ENCODE data around the gene EEA1. TPM values are rescaled to one million over a fixed set of nuclear protein-coding genes. Genes with fewer than 3 reads are reported as not detected.

The EEA1 gene
- total RNA-seq, 1 donor from 2014 or later = 41.8 TPM

- no peak for TF ChIP-seq CTCF (IDR thresholded peaks at IDR 0.05)
- Mint-ChIP-seq H3K4me3 (ENCODE audit: unreplicated experiment) (no peak overlapping the region), H3K4me1 (ENCODE audit: low read depth) (peaks cover 16% of the 10 kb centered on the region), H3K27me3 (ENCODE audit: low read depth) (no peaks in the 10 kb centered on the region), H3K27ac (ENCODE audit: unreplicated experiment) (no peak overlapping the region), H3K36me3 (ENCODE audit: low read depth) (peaks cover 1% of the 10 kb centered on the region), H3K9me3 (ENCODE audit: low read depth) (peaks cover 2% of the 10 kb centered on the region)
- DNase-seq (ENCODE audit: low spot score) = no peak
Measured at GRCh38 chr12:92908108-92908507, 21.0 kb downstream of the EEA1 start.

- DNase-seq (ENCODE audit: low spot score) = no peak
- H3K27ac Mint-ChIP-seq (ENCODE audit: unreplicated experiment) = no peak overlapping the region
- H3K36me3 Mint-ChIP-seq (ENCODE audit: low read depth) = no peaks in the 10 kb centered on the region
- peaks cover 9% of the 10 kb centered on the region for H3K4me1 Mint-ChIP-seq (ENCODE audit: low read depth)
- no peak overlapping the region for H3K4me3 Mint-ChIP-seq (ENCODE audit: unreplicated experiment)
- no peaks in the 10 kb centered on the region for H3K27me3 Mint-ChIP-seq (ENCODE audit: low read depth)
- no peak for TF ChIP-seq CTCF (IDR thresholded peaks at IDR 0.05)
- peaks cover 2% of the 10 kb centered on the region for H3K9me3 Mint-ChIP-seq (ENCODE audit: low read depth)
Measured at GRCh38 chr12:92905811-92906554, 23.1 kb downstream of the EEA1 start.

- no peak overlapping the region for H3K27ac Mint-ChIP-seq (ENCODE audit: unreplicated experiment)
- no peak for TF ChIP-seq CTCF (IDR thresholded peaks at IDR 0.05)
- peaks cover 2% of the 10 kb centered on the region for H3K9me3 Mint-ChIP-seq (ENCODE audit: low read depth)
- DNase-seq (ENCODE audit: low spot score) = no peak
- peaks cover 9% of the 10 kb centered on the region for H3K4me1 Mint-ChIP-seq (ENCODE audit: low read depth)
- no peaks in the 10 kb centered on the region for H3K36me3 Mint-ChIP-seq (ENCODE audit: low read depth)
- H3K4me3 Mint-ChIP-seq (ENCODE audit: unreplicated experiment) = no peak overlapping the region
- H3K27me3 Mint-ChIP-seq (ENCODE audit: low read depth) = no peaks in the 10 kb centered on the region
Measured at GRCh38 chr12:92905258-92905810, 23.8 kb downstream of the EEA1 start.

- no peak for TF ChIP-seq CTCF (IDR thresholded peaks at IDR 0.05)
- DNase-seq (ENCODE audit: low spot score) = no peak
- Mint-ChIP-seq H3K4me1 (ENCODE audit: low read depth) (peaks cover 31% of the 10 kb centered on the region), H3K27me3 (ENCODE audit: low read depth) (no peaks in the 10 kb centered on the region), H3K9me3 (ENCODE audit: low read depth) (no peaks in the 10 kb centered on the region), H3K36me3 (ENCODE audit: low read depth) (peaks cover 1% of the 10 kb centered on the region), H3K4me3 (ENCODE audit: unreplicated experiment) (no peak overlapping the region), H3K27ac (ENCODE audit: unreplicated experiment) (peak overlapping the region; percentile 49)
Measured at GRCh38 chr12:92900941-92901340, 28.2 kb downstream of the EEA1 start.

- no peaks in the 10 kb centered on the region for H3K27me3 Mint-ChIP-seq (ENCODE audit: low read depth)
- H3K4me1 Mint-ChIP-seq (ENCODE audit: low read depth) = peaks cover 28% of the 10 kb centered on the region
- DNase-seq (ENCODE audit: low spot score) = no peak
- no peak for TF ChIP-seq CTCF (IDR thresholded peaks at IDR 0.05)
- no peak overlapping the region for H3K4me3 Mint-ChIP-seq (ENCODE audit: unreplicated experiment)
- no peaks in the 10 kb centered on the region for H3K9me3 Mint-ChIP-seq (ENCODE audit: low read depth)
- peak overlapping the region; percentile 96 for H3K27ac Mint-ChIP-seq (ENCODE audit: unreplicated experiment)
- peaks cover 4% of the 10 kb centered on the region for H3K36me3 Mint-ChIP-seq (ENCODE audit: low read depth)
Measured at GRCh38 chr12:92899386-92900001, 29.6 kb downstream of the EEA1 start.
